BLaER1 (cell line): ENCODE data around the gene PTPRJ.

Source experiments
- H3K27ac ChIP-seq: shearing (Covaris generic); formaldehyde crosslinking; 2 replicates; pipeline ENCODE4 v1.8.1; 2022
- H3K27me3 ChIP-seq: shearing (Covaris generic); formaldehyde crosslinking; 2 replicates; pipeline ENCODE4 v1.8.1; 2022
- H3K36me3 ChIP-seq: shearing (Covaris generic); formaldehyde crosslinking; 2 replicates; pipeline ENCODE4 v1.8.1; 2022
- H3K4me1 ChIP-seq: shearing (Covaris generic); formaldehyde crosslinking; 2 replicates; pipeline ENCODE4 v1.8.1; 2022
- H3K4me2 ChIP-seq: shearing (Covaris generic); formaldehyde crosslinking; 2 replicates; pipeline ENCODE4 v1.8.1; 2022
- H3K4me3 ChIP-seq: shearing (Covaris generic); formaldehyde crosslinking; 2 replicates; pipeline ENCODE4 v1.8.1; 2022
- H3K9ac ChIP-seq: shearing (Covaris generic); formaldehyde crosslinking; 2 replicates; pipeline ENCODE4 v1.8.1; 2022
- H3K9me3 ChIP-seq: shearing (Covaris generic); formaldehyde crosslinking; 2 replicates; pipeline ENCODE4 v1.8.1; 2022
- H4K20me1 ChIP-seq: shearing (Covaris generic); formaldehyde crosslinking; 2 replicates; pipeline ENCODE4 v1.8.1; 2022
- Cebpa-rat ChIP-seq: shearing (Covaris generic); IDR thresholded peaks from 2 replicates; pipeline ENCODE4 v1.8.1; 2022

Gene PTPRJ

DNA sequence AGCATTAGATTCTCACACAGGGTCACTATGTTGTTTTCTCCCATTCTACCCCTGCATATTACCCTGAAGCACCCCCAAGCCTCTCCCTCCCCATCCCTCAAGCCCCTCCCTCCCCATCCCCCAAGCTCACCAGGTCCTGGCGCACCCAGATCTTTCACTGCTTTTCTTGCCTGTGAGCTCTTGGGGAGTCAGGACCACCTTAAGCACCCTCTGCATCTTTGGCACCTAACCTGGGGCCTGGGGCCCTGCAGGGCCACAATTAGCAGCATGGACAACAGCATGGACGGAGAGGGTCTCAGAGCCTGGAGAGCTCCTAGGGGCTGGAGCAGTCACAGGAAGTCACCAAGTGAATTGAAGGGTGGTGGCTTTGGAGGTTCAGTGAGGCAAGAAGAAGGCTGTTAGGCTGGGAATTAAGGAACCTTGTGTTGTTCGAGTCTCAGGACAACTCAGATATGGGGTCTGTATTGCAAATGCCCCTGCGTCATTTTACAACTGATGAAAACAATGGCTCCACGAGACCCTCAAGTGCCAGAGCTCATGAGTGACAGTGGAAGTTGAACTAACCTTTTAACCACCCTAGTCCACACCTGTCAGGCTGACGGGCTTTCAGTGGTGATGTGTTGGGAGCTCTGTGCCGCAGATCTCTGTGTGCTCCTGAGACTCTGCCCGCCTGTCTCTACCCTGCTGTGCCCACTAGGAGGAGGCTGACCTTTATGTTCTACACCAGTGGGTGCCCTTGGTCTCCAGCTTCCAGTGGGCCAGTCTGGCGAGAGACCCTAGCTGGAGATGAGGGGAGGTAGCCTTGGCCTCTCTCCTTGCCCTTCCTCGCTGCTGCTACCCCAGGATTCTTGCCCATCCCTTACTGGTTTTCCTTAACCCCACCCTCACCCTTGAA, 125.0 kb downstream of the PTPRJ start:
- H3K36me3 ChIP-seq: no peaks in the 10 kb centered on the region
- H4K20me1 ChIP-seq: no peaks in the 10 kb centered on the region
- H3K4me1 ChIP-seq: peaks cover 76% of the 10 kb centered on the region
- H3K27ac ChIP-seq: peak overlapping the region; percentile 97
- H3K4me3 ChIP-seq: no peak overlapping the region
- H3K9ac ChIP-seq: 0 out of 2 replicates have a peak overlapping the region, but pooled peaks have one; percentile 23
- peak overlapping the region; percentile 87 for H3K4me2 ChIP-seq
- H3K9me3 ChIP-seq: no peaks in the 10 kb centered on the region
- H3K27me3 ChIP-seq: no peaks in the 10 kb centered on the region
- TF ChIP-seq Cebpa-rat: no peak

DNA sequence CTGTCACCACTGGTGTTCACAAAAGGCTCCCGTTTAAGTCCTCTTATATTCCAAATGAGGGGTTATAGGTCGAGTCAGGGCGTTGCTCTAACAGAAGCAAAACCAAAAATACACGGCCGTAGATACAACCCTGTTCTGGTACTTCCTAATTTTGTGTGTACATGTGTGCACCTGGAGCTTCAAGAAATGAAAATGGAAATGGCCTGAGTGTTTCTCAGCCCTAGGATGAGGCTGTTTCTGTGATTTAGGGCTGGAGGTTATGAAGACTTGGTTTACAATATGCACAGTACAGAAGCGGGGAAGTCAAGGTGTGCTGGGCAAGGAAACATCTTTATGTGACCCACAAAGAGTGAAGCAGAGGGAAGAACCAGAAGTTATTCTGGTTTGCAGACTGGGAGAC, 125.8 kb downstream of the PTPRJ start:
- Histone ChIP-seq H3K27ac (peak overlapping the region; percentile 97), H3K4me2 (peak overlapping the region; percentile 87), H3K27me3 (no peaks in the 10 kb centered on the region), H3K9me3 (no peaks in the 10 kb centered on the region), H3K4me1 (peaks cover 82% of the 10 kb centered on the region), H4K20me1 (no peaks in the 10 kb centered on the region), H3K9ac (peak overlapping the region; percentile 23; the same call in 1 of the 2 replicates), H3K36me3 (no peaks in the 10 kb centered on the region), H3K4me3 (no peak overlapping the region)
- TF ChIP-seq Cebpa-rat: no peak

DNA sequence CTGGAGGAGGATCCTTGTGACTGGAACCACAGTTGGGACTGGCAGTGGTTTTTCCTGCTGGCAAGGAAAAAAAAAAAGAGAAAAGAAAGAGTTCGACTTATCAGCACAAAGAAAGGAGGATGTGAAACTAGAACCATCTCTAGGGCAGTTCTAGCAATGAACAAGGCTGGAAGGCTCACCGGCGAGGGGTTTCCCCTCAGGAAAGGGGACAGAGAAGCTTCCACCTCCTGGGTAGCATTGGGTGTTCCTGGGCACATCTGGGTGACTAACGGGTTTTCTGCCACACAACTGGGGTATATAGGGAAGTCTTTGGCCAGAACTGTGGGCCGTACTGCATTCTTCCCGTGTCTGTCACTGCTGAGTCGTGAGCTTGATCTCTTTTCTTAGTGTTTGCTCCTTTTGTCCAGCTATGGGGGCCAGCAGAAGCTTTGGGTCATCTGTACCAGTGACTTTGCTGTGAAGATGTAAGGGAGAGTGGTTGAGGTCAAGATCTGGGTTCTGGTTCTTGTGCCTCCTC, 126.9 kb downstream of the PTPRJ start:
- H3K4me2 ChIP-seq: peak overlapping the region; percentile 87
- TF ChIP-seq Cebpa-rat: no peak
- peak overlapping the region; percentile 97 for H3K27ac ChIP-seq
- peak overlapping the region; percentile 62 for H3K9ac ChIP-seq
- peak overlapping the region; percentile 21; the same call in 1 of the 2 replicates for H3K4me3 ChIP-seq
- H4K20me1 ChIP-seq: no peaks in the 10 kb centered on the region
- peaks cover 88% of the 10 kb centered on the region for H3K4me1 ChIP-seq
- H3K9me3 ChIP-seq: peaks cover 2% of the 10 kb centered on the region
- H3K27me3 ChIP-seq: no peaks in the 10 kb centered on the region
- H3K36me3 ChIP-seq: no peaks in the 10 kb centered on the region

GRCh38 chr11:48108231-48109045, 128.1 kb downstream of the PTPRJ start:
- peaks cover 84% of the 10 kb centered on the region for H3K4me1 ChIP-seq
- H3K4me3 ChIP-seq: no peak overlapping the region
- H3K36me3 ChIP-seq: no peaks in the 10 kb centered on the region
- peak overlapping the region; percentile 87 for H3K4me2 ChIP-seq
- H3K9me3 ChIP-seq: peaks cover 11% of the 10 kb centered on the region
- TF ChIP-seq Cebpa-rat: no peak
- H3K9ac ChIP-seq: peak overlapping the region; percentile 85
- peak overlapping the region; percentile 97 for H3K27ac ChIP-seq
- no peaks in the 10 kb centered on the region for H3K27me3 ChIP-seq
- no peaks in the 10 kb centered on the region for H4K20me1 ChIP-seq

GRCh38 chr11:48109046-48109666, 128.8 kb downstream of the PTPRJ start:
- H3K9ac ChIP-seq: peak overlapping the region; percentile 85
- H3K4me1 ChIP-seq: peaks cover 77% of the 10 kb centered on the region
- peaks cover 18% of the 10 kb centered on the region for H3K9me3 ChIP-seq
- no peaks in the 10 kb centered on the region for H4K20me1 ChIP-seq
- peak overlapping the region; percentile 87 for H3K4me2 ChIP-seq
- TF ChIP-seq Cebpa-rat: no peak
- H3K27ac ChIP-seq: peak overlapping the region; percentile 97
- peak overlapping the region; percentile 58 for H3K4me3 ChIP-seq
- H3K36me3 ChIP-seq: peaks cover 3% of the 10 kb centered on the region; the same call in 1 of the 2 replicates
- H3K27me3 ChIP-seq: no peaks in the 10 kb centered on the region

GRCh38 chr11:48110509-48110766, 130.1 kb downstream of the PTPRJ start:
- H3K27ac ChIP-seq: peak overlapping the region; percentile 97
- no peaks in the 10 kb centered on the region for H4K20me1 ChIP-seq
- H3K36me3 ChIP-seq: peaks cover 11% of the 10 kb centered on the region; the same call in 1 of the 2 replicates
- TF ChIP-seq Cebpa-rat: no peak; the same call in 1 of the 2 replicates
- peak overlapping the region; percentile 85 for H3K9ac ChIP-seq
- peaks cover 64% of the 10 kb centered on the region for H3K4me1 ChIP-seq
- peak overlapping the region; percentile 58; the same call in 1 of the 2 replicates for H3K4me3 ChIP-seq
- H3K4me2 ChIP-seq: peak overlapping the region; percentile 87
- H3K27me3 ChIP-seq: no peaks in the 10 kb centered on the region
- peaks cover 31% of the 10 kb centered on the region for H3K9me3 ChIP-seq

- Histone ChIP-seq H3K4me1 (peaks cover 50% of the 10 kb centered on the region), H3K4me3 (no peak overlapping the region), H3K36me3 (peaks cover 11% of the 10 kb centered on the region; the same call in 1 of the 2 replicates), H3K9me3 (peaks cover 42% of the 10 kb centered on the region), H4K20me1 (no peaks in the 10 kb centered on the region), H3K9ac (0 out of 2 replicates have a peak overlapping the region, but pooled peaks have one; percentile 30), H3K4me2 (peak overlapping the region; percentile 60), H3K27me3 (no peaks in the 10 kb centered on the region), H3K27ac (peak overlapping the region; percentile 97)
- no peak for TF ChIP-seq Cebpa-rat
Observed at GRCh38 chr11:48111891-48112290, 131.5 kb downstream of the PTPRJ start.

DNA sequence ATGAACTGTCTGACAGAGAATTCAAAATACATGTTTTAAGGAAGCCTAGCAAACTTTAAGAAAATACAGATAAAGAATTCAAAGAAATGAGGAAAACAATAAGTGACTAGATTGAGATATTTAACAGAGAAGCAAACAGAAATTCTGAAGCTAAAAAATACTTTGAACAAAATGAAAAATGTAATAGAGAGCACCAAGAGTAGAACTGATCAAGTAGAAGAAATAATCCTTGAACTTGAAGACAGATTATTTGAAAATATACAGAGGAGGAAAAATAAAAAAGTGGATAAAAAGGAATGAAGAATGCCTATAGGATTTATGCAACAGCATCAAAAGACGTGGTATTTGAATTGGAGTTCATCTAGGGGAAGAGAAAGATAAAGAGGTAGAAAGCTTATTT, 134.4 kb downstream of the PTPRJ start:
- H3K4me2 ChIP-seq: no peak overlapping the region
- H3K9ac ChIP-seq: no peak overlapping the region
- peaks cover 11% of the 10 kb centered on the region; the same call in 1 of the 2 replicates for H3K36me3 ChIP-seq
- peaks cover 26% of the 10 kb centered on the region for H3K4me1 ChIP-seq
- TF ChIP-seq Cebpa-rat: no peak
- H4K20me1 ChIP-seq: no peaks in the 10 kb centered on the region
- H3K27me3 ChIP-seq: no peaks in the 10 kb centered on the region
- peaks cover 48% of the 10 kb centered on the region for H3K9me3 ChIP-seq
- no peak overlapping the region for H3K4me3 ChIP-seq
- H3K27ac ChIP-seq: no peak overlapping the region

DNA sequence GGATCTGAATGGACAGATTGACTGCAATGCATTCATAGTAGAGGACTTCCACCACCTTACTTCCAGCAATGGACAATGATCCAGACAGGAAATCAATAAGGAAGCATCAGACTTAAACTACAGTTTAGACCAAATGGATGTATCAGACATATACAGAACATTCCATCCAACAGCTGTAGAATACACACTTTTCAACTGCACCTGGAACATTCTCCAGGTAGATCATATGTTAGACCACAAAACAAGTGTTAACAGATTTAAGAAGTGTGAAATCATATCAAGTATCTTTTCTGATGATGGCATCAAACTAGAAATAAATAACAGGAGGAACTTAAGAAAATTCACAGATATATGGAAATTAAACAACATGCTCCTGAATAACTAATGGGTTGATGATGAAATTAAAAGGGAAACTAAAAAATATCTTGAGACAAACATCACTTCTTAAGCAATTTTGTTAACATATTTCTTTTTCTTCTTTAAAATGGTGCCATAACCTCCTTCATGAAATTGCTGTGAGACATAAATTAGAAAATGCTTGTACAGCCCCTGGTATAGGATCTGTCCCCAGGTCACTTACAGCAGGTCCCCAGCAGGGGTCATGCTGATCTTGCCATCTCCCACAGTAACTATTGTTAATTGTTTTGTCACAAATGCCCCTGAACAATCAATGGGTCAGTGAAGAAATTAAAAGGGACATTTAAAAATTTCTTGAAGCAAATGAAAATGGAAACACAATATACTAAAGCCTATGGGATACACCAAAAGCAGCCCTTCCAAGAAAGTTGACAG, 136.3 kb downstream of the PTPRJ start:
- Histone ChIP-seq H3K9ac (no peak overlapping the region), H3K9me3 (peaks cover 48% of the 10 kb centered on the region), H4K20me1 (no peaks in the 10 kb centered on the region), H3K4me1 (peaks cover 11% of the 10 kb centered on the region), H3K27ac (no peak overlapping the region), H3K4me2 (no peak overlapping the region), H3K4me3 (no peak overlapping the region), H3K27me3 (no peaks in the 10 kb centered on the region), H3K36me3 (peaks cover 11% of the 10 kb centered on the region; the same call in 1 of the 2 replicates)
- no peak for TF ChIP-seq Cebpa-rat
